ENCODE measurements around the gene SMIM35.
A peak's percentile ranks its signal among the peaks of the same experiment; 100 is the strongest.

Gene SMIM35

DNA sequence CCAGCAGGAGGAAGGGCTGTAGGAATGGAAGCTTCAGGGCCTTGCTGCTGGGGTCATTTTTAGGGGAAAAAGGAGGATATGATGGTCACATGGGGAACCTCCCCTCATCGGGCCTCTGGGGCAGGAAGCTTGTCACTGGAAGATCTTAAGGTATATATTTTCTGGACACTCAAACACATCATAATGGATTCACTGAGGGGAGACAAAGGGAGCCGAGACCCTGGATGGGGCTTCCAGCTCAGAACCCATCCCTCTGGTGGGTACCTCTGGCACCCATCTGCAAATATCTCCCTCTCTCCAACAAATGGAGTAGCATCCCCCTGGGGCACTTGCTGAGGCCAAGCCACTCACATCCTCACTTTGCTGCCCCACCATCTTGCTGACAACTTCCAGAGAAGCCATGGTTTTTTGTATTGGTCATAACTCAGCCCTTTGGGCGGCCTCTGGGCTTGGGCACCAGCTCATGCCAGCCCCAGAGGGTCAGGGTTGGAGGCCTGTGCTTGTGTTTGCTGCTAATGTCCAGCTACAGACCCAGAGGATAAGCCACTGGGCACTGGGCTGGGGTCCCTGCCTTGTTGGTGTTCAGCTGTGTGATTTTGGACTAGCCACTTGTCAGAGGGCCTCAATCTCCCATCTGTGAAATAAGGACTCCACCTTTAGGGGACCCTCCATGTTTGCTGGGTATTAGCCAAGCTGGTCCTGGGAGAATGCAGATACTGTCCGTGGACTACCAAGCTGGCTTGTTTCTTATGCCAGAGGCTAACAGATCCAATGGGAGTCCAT lies 86.5 kb downstream of the SMIM35 start:
- DNase-seq = no peak

GRCh38 chr11:117999354-117999993 lies 87.3 kb downstream of the SMIM35 start:
- no peak for DNase-seq

DNA sequence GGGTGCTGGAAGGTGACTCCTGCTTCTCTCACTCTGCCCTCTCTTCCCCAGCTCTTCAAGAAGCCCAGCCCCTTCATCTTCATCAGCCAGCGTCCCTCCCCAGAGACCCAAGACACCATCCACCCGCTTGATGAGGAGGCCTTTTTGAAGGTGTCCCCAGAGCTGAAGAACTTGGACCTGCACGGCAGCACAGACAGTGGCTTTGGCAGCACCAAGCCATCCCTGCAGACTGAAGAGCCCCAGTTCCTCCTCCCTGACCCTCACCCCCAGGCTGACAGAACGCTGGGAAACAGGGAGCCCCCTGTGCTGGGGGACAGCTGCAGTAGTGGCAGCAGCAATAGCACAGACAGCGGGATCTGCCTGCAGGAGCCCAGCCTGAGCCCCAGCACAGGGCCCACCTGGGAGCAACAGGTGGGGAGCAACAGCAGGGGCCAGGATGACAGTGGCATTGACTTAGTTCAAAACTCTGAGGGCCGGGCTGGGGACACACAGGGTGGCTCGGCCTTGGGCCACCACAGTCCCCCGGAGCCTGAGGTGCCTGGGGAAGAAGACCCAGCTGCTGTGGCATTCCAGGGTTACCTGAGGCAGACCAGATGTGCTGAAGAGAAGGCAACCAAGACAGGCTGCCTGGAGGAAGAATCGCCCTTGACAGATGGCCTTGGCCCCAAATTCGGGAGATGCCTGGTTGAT lies 88.0 kb downstream of the SMIM35 start:
- DNase-seq = no peak

DNA sequence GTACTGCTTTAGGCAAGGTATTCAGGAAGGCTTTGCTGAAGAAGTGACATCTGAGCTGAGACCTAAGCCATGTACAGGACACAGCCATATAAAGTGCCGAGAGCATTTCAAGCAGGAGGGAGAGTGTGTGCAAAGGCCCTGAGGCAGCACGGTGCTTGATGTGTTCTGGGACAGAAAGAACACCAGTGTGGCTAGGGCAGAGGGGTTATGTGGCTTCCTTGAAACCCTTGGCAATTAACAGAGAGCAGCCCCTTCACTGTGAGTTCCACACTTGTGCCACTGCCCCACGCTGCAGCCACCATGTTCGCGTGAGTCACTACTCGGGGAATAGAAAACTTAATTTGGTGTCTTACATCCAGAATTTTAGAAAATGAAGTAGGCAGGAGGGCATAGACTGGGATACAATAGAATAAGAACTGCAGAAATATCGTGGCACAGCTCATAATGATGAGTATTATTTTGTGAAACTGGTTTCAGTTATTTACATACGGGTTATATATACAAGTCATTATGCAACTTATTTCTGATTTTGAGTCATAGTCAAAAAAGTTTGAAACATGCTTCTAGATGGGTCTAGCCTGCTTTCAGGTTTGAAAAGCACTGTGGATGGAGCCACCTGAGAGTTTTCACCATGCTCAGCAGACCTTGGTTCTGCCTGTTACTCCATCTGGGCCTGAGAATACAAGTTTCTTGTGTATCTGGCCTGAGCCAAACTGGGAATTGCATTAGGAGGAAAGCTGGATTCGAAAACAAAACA lies 88.8 kb downstream of the SMIM35 start:
- no peak for DNase-seq

DNA sequence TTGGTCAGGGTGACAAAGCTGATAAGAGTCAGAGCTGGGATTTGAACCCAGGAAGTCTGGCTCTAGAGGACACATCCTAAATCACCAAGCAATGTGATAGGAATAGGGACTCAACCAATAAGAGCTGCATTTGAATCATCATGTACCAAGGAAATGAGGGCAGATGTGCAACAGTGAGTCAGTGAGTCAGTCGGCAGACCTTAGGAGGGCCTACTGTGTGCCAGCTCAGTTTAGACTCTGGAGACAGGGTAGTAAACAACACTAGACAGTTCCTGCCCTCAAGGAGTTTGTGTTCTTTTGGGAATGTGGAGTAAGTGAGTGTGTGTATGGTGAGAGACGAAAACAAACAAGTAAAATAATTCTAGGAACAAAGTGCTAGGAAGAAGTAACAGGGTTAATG lies 89.4 kb downstream of the SMIM35 start:
- no peak for DNase-seq

- no peak for DNase-seq
These were observed 90.7 kb downstream of the SMIM35 start for GRCh38 chr11:117996058-117996457.

- DNase-seq = no peak
These were observed 91.3 kb downstream of the SMIM35 start for GRCh38 chr11:117995472-117995871.

- DNase-seq = no peak
These were observed 92.6 kb downstream of the SMIM35 start for GRCh38 chr11:117993988-117994745.

DNA sequence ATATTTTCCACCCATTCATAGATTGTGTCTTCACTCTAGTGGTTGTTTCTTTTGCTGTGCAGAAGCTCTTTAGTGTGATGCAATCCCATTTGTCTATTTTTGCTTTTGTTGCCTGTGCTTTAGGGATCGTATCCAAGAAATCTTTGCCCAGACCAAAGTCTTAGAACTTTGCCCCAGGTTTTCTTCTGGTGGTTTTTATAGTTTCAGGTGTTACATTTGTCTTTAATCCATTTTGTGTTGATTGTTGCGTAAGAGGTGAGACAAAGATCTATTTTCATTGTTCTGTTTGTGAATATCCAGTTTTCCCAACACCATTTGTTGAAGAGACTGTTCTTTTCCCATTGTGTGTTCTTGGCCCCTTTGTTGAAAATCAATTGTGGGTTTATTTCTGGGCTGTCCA lies 94.1 kb downstream of the SMIM35 start:
- no peak for DNase-seq

GRCh38 chr11:117992136-117992535 lies 94.6 kb downstream of the SMIM35 start:
- no peak for DNase-seq

GRCh38 chr11:117989351-117990102 lies 97.2 kb downstream of the SMIM35 start:
- DNase-seq = no peak

- DNase-seq = peak; percentile 61 to 73
These were observed 99.7 kb downstream of the SMIM35 start for GRCh38 chr11:117986981-117987574.

DNA sequence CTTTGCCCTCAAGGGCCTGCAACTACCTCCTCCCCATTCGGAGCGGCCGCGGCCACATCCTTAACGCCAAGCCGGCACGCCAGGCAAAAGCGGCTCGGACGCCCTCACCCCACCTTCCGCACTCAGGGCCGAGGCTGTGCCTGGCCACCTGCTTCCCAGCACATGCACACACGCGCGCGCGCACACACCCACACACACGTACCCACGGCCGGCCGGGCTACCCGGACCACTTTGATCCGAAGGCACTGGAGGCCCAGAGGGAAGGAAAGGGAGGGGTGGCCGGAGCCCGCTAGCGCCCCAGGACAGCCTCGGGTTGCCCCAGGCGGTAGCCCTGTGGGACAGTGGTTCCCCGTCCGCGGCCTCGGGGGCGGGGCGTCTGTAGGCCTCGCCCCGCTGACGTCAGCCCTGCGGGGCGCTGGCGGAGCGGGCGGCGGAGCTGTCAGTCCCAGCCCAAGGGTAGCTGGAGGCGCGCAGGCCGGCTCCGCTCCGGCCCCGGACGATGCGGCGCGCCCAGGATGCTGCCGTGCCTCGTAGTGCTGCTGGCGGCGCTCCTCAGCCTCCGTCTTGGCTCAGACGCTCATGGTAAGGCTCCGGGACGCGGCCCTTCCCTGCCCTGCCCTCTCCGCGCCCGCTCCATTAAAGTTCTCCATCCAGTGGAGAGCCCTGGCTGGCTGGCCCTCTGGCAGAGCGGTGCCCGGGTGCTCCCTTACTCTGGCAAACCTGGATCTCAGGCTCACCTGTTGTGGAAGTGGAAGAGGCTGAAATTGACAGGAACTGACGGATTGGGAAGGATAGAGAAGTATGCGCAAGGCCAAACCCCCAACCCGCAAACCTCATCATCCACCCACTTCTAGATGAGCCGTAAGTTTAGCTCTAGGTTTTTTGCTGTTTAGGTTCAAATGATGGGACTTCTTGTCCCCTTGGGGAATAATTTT lies 100.5 kb downstream of the SMIM35 start, which contains the start of gene IL10RA:
Gene IL10RA, plus strand, starts transcription at position 442 of the 935 bp plus-strand sequence. Its CDS starts 74 bp downstream, at position 516.
- peak; percentile 83 to 88 for DNase-seq

GRCh38 chr11:117984476-117984875 lies 102.3 kb downstream of the SMIM35 start:
- no peak for DNase-seq

DNA sequence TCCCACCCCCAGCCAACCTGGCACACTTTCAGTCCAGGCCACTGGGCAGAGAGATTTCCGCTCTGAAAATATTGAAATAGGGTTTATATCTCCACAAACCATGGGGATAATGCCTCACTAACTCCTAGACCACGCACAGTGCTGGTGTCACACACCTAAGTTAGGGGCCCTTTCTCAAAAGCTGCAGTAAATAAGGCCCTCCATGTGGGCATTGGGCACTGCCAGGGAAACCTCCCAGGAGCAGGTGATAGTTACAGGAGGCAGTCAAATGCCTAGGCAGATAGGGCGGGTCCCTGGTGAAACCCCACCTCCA lies 103.6 kb downstream of the SMIM35 start:
- DNase-seq = peak in 1 of 2 donors; percentile 17

DNA sequence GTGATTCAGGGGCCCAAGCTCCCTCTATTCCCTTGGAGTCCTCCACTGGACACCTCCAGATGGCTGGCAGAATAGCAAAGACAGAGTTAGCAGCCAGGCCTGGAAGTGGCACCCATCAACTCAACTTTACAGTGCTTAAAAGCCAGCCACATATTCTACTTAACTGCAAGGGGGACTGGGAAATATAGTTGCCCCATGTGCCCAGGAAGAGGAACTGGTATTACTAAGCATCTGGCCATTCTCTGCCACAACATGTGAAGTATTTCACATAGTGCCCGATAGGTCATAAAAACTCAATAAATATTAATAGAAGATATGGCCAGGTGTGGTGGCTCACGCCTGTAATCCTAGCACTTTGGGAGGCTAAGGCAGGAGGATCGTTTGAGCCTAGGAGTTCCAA lies 106.0 kb downstream of the SMIM35 start:
- peak in 1 of 2 donors; percentile 5 for DNase-seq

GRCh38 chr11:117980280-117980679 lies 106.5 kb downstream of the SMIM35 start:
- no peak for DNase-seq

DNA sequence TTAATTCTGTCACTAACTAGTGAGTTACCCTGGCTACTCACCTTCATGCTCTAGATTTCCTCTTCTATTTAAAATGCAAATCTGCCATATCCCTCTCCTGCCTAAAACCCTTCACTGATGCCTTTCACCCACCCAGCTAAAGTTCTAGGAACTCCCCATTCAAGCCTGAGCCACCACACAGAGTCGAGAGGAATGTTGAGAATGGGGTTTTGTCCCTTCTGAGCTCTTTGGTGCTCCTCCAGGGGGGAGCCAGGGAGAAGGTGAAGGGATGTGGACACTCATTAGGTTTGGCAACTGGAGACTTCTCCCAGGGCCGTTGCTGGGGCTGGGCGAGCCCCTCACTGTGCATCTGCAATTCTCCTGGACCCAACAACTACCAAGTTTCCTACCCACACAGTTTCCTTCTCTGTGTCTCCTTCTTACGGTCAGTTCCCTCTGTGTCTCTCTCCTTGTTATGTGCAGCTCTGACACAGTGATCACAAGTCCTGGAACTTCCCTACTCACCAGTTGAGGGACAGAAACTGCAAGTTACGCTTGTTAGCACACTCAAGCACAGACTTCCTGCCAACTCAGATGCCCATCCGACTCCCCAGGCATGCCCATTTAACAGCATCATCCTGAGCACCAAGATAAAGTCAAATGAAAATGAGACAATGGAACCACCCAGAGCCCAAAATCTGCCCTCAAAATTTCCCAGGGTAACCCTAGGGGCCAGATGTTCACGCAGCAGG lies 107.1 kb downstream of the SMIM35 start:
- no peak for DNase-seq

GRCh38 chr11:117978991-117979390 lies 107.8 kb downstream of the SMIM35 start:
- no peak for DNase-seq
